GM12891 (cell line): Measurements from ENCODE around the gene CELSR1.

Experiments
- DNase-seq: peaks from one replicate; pipeline ENCODE4 v3.0.0; 2011; ENCODE audit warnings: low spot score; ENCODE audit not compliant: insufficient read length
- FAIRE-seq: peaks from 2 replicates; lab custom pipeline; 2011; peaks lifted over from hg19 to GRCh38; lab: Jason Lieb, UNC
- PAX5 ChIP-seq: IDR thresholded peaks from 2 replicates; pipeline ENCODE4 v1.6.1; 2011; ENCODE audit warnings: low read length, moderate library complexity, mild to moderate bottlenecking; ENCODE audit not compliant: insufficient read depth, severe bottlenecking
- POLR2A ChIP-seq: IDR thresholded peaks from 2 replicates; pipeline ENCODE4 v1.6.1; 2011; ENCODE audit warnings: low read depth, low read length, control low read depth
- POLR2AphosphoS5 ChIP-seq: IDR thresholded peaks from 2 replicates; pipeline ENCODE4 v1.6.1; 2011; ENCODE audit warnings: low read depth, low read length, control low read depth
- POU2F2 ChIP-seq: IDR thresholded peaks from 2 replicates; pipeline ENCODE4 v1.6.1; 2011; ENCODE audit warnings: low read depth, mild to moderate bottlenecking, control low read depth, low read length, moderate library complexity
- SPI1 ChIP-seq: IDR thresholded peaks from 2 replicates; pipeline ENCODE4 v1.6.1; 2011; ENCODE audit warnings: low read depth, low read length, control low read depth
- TAF1 ChIP-seq: IDR thresholded peaks from 2 replicates; pipeline ENCODE4 v1.6.1; 2011; ENCODE audit warnings: low read depth, low read length, control low read depth

Gene CELSR1

DNA sequence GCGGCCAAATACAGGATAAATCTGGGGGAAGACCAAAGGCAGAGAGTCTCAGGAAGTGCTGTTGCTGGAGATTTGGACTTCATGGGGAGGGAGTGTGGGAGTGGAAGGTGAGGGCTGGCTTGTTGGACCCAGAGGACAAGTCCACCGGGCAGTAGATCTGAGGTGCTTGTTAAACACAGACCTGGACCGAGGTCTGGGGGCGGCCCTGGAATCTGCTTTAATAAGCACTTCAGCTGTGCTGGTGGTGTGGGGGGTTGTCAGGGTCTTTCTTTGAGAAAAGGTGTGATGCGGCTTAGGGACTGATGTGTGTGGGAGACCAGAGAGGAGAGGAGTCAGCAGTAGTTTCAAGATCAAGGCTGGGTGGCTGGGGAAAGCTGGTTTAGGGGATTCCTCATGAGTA lies 197.5 kb downstream of the CELSR1 start:
- TF ChIP-seq POU2F2 = no peak
- TF ChIP-seq SPI1 = no peak
- no peak for TF ChIP-seq POLR2AphosphoS5
- TF ChIP-seq TAF1 = no peak
- TF ChIP-seq PAX5 = no peak
- no peak for TF ChIP-seq POLR2A
- no peak for FAIRE-seq
- no peak for DNase-seq

DNA sequence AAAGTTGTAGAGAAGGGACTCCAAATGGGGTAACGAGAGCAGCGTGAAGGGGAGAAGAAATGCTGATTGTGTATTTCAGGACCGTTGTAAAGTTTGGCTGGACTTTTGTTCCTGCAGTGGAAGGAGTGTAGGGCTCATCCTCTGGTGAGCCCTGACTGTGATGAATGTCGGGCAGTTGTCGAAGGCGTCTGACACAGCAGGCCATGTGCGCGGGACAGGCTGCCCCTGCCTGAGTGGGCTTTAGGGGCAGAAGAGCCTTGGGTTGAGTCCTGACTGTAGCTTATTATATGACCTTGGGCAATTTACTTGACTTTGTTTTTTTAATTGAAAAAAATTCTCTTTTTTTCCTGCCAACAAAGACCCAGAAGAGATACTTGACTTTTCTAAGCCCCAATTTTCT lies 198.8 kb downstream of the CELSR1 start:
- TF ChIP-seq PAX5 = no peak
- no peak for TF ChIP-seq POLR2A
- no peak for TF ChIP-seq TAF1
- TF ChIP-seq POU2F2 = no peak
- TF ChIP-seq SPI1 = no peak
- TF ChIP-seq POLR2AphosphoS5 = no peak
- no peak for FAIRE-seq
- no peak for DNase-seq

DNA sequence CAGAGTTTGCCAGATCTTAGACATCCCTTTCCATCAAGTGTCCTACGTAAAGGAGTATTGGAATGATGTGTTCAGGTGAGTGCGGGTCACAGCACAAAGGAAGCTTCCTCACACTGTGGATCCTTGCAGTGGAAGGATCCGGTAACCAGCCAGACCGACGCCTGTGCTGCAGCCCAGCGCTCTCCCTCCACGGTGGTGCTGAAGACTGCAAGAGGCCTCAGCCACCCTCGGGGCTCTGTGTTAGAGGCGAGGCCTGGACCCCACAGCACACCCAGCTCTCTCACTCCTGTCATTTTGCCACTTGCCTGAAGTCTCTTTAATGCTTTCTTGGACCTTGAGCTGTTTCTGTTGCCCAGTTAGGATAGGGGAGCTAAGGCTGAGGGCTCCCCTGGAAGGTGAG lies 199.6 kb downstream of the CELSR1 start:
- TF ChIP-seq POLR2AphosphoS5 (no peak), TAF1 (no peak), POU2F2 (no peak), PAX5 (no peak), POLR2A (no peak), SPI1 (no peak)
- DNase-seq (no peak), FAIRE-seq (peak; percentile 33)

DNA sequence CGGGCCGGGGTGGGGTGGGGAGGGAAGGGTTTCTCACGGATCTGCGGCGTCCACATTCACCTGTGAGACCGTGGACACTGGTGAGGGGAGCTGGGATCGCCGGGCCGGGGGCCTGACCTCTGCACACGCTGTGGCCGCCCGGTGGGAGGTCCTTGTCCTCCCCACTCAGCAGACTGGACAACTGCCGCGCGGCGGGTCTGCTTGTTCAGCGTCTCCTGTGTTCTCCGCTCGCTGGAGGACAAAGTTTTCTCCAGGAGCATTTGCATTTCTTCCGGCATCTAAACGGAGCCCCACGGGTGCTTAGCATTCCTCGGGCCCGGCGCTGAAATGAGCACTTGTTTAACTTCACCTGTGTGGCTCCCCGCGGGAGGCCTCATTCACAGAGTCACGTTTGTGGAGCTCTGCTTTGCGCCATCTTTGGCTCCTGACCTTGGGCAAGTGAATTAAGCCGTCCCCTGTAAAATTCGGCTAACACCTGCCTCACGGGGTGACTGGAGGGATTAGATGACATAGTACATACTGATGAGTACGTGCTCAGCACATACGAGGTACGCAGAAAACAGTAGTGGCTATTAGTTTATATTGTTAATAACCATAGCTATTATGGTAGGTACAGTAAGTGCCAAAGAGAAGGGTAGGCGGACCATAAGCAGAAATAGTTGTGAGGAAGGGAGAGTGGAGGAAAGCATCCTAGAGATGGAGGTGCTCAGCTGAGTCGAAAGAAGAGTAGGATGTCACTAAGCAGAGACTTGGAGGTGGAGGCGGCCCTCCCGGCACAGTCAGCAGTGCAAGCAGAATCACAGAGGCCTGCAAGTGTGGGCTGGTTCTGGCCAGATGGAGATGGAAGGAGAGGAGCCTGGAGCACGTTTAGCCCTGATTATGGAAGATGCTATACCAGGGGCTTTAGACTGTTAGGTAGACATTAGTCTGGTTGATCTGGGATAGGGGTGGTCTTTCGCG lies 201.0 kb downstream of the CELSR1 start:
- FAIRE-seq (peak; percentile 9), DNase-seq (no peak)
- TF ChIP-seq POLR2AphosphoS5 (no peak), PAX5 (no peak), SPI1 (no peak), TAF1 (no peak), POLR2A (no peak), POU2F2 (no peak)

DNA sequence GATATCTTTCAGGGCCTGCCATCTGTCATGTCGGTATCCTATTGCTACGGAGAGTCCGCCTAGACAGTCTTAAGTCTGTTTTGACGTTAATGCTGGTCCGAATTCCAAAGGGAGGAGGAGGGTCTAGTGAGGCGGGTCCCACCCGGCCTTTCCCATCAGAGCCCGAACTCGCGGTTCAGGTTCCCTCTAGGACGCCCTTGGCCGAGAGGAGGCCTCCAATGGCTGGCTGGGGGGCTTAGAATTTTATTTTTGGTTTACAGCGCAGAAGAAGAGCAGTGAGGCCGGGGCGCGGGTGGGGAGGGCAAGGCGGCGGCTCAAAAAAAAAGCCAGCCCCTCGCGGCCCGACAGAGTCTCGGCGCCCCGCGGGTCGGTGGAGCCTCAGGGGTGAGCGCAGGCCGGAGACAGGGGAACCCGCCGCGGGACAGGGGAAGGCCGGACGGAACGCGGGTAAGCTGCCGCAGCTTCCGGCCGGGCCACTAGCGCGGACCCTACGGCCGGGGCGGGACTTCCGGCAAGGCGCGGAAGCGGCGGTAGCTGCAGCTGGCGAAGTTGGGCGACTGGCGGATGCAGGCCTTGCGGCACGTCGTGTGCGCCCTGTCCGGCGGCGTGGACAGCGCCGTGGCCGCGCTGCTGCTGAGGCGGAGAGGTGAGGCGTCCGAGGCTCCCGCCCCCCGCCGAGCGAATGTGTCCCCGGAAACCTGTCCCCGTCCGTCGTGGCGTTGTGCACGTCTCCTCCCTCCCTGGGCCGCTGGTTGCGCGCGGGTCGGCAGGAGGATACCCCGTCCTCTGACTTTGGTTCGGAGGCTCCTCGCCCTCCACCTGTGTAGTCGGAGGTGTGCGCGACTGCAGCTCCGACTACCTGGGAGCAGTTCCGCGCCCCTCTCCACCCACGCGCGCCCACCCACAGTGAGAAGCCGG lies 202.0 kb downstream of the CELSR1 start, which contains the start of gene TRMU:
TRMU (plus strand) TSS at position 514 of the 918 bp plus-strand sequence; CDS start at position 565, 51 bp downstream.
- TF ChIP-seq POLR2AphosphoS5 (peak; percentile 83), POU2F2 (peak; percentile 62; the same call in 1 of the 2 replicates), PAX5 (no peak), POLR2A (peak; percentile 81), TAF1 (peak; percentile 95), SPI1 (peak; percentile 31; the same call in 1 of the 2 replicates)
- peak; percentile 99 for DNase-seq
- FAIRE-seq = peak; percentile 99

DNA sequence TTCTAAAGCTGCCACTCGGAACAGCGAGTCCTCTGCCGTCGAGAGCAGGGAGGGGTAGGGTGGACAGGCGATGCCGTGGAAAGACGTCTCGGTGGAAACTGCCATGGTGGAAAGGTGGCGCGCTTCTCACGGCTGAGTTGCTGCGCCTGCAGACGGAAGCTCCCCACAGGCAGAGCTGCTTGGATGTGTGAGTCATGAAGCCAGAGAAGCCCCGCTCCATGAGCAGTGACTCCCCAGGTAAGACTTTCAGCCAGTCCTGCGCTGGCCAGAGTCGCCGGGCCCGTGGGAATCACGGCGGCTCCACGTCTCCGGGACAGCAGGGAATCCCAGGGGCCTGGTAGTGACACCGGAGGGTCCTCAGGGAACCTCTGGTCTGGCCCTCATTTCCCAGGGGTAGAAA lies 205.9 kb downstream of the CELSR1 start:
- DNase-seq (no peak), FAIRE-seq (no peak)
- TF ChIP-seq POLR2AphosphoS5 = no peak
- TF ChIP-seq POLR2A = no peak
- no peak for TF ChIP-seq POU2F2
- TF ChIP-seq SPI1 = no peak
- no peak for TF ChIP-seq TAF1
- no peak for TF ChIP-seq PAX5

DNA sequence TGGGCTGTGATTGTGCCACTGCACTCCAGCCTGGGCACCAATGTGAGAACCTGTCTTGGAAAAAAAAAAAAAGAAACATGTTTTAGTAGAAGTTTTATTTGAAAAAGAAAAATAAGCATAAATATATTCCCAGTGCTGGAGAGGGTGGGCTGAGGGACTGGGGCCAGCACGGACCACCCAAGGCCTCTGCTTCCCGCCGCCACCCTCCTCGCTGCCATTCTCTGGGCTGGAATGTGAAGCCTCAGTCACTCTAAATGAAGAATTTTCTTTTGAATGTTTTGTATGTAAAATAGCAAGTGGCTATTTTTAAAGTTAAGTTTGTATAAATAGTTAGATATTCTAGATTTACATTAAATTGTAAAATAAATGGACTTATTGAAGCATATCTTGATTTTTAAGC lies 207.0 kb downstream of the CELSR1 start:
- TF ChIP-seq POLR2A (no peak), POU2F2 (no peak), POLR2AphosphoS5 (no peak), PAX5 (no peak), SPI1 (no peak), TAF1 (no peak)
- FAIRE-seq = no peak
- no peak for DNase-seq

DNA sequence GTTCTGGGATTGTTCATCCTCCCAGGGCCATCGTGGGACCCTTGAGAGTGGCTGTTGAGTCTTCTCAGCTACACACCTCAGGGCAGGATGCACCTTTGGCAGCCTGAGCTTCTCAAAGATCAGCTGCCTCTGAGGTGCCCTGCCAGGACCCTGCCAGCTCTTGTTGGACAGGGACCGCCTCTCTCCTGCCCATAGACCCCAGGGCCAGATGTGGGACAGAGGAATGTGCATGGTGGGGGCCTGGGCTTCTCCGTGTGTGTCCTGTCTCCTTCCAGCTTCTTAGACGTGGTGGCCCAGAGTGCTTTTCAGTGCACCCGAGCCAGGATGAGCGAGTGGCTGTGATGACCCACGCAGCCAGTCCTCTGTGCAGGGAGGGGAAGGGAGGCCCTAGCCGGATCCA lies 207.8 kb downstream of the CELSR1 start:
- TF ChIP-seq POLR2AphosphoS5 (no peak), TAF1 (no peak), SPI1 (no peak), PAX5 (no peak), POU2F2 (no peak), POLR2A (no peak)
- DNase-seq (no peak), FAIRE-seq (no peak)
